Activated CD4-positive, alpha-beta T cell treated with anti-CD3 and anti-CD28 coated beads for 48 hours (primary cell): ENCODE measurements around the gene R3HDML.
A peak's percentile ranks its signal among the peaks of the same experiment; 100 is the strongest.

Experiments
- DNase-seq: peaks from one replicate; pipeline ENCODE4 v3.0.0-alpha.2; 2020

The R3HDML gene

GRCh38 chr20:44367746-44368145 lies 30.9 kb downstream of the R3HDML start:
- no peak for DNase-seq

DNA sequence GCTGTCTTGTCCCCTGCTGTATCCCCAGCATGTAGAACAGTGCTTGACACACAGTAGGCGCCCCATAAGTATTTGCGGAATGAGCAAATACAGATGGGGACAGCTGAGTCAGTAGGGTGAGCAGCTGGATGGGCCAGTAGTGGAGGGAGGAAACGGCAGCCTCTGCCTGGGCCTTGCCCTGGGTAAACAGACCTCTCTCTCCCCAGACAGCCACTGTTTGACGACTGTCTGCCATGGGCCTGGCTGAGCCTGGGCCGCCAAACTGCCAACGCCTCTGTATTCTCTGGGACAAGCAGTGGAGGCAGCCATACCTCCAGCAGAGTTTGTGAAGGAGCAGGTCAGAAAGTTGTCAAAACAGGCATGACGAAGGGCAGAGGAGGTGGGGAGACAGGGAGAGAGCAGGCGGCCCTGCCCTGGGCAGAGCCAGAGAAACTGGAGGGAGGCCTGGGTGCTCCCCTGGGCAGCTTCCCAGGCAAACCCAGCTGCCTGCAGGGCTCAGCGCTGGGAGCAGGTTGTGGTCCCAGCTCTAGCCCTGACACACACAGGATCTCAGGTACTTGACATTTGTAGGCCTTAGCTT lies 33.9 kb downstream of the R3HDML start:
- DNase-seq = no peak

DNA sequence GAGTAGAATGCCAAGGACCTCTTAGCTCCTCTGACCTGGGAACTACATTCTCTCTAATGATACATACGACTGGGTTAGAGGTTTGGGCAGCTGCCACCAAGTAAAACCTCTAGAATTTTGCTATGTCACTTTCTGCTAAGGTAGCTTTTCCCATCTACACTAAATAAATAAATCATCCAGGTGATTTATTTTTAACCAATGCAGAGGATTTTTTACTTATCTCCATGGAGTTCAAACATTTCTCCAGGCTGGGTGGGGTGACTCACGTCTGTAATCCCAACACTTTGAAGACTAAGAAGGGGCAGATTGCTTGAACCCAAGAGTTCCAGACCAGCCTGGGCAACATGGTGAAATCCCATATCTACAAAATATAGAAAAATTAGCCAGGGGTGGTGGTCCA lies 45.8 kb downstream of the R3HDML start:
- no peak for DNase-seq

DNA sequence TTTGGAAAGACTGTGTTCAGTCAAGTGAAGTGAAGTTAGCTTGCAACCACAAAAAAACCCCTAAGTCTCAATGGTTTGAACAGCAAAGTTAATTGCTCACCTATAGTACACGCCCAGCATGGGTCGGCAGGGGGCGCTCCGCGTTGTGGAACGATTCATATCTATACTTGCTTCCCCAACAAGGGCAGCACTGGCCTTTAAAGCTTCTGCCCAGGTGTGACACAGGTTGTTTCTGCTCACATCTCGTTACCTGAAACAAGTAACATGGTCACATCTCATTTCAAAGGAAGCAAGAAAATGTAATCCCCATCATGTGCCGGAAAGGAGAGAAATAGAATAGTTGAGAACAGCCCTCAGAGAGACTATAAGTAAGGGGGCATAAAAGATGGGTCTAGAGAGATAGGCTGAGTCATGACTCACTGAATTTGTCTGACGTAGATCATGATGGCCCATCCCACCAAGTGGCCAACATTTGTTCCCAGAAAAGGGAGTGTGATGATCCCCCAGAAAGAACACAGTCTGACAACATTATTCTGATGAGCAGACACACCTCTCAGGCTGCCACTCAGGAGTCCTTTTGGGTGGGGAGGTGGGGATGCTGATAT lies 47.7 kb downstream of the R3HDML start:
- peak; percentile 91 for DNase-seq

GRCh38 chr20:44388466-44389023 lies 51.7 kb downstream of the R3HDML start:
- DNase-seq = peak; percentile 88

DNA sequence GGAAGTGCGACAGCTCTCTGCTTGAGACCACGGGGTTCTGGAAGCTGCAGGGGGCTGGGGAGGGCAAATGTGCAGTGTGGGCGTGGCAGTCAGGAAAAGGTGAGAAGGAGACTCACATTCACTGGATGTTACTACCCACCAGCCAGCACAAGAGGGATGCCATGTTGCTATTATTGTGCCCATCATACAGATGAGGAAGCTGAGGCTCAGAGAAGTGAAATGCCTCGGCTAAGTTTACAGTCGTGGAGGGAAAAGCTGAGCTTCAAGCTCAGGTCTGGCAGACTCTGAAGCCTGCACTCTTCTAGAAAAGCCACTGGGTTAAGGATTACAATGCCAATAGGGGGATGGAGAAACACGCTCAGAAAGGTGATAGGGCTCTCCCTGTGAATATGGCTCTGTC lies 53.0 kb downstream of the R3HDML start:
- no peak for DNase-seq

DNA sequence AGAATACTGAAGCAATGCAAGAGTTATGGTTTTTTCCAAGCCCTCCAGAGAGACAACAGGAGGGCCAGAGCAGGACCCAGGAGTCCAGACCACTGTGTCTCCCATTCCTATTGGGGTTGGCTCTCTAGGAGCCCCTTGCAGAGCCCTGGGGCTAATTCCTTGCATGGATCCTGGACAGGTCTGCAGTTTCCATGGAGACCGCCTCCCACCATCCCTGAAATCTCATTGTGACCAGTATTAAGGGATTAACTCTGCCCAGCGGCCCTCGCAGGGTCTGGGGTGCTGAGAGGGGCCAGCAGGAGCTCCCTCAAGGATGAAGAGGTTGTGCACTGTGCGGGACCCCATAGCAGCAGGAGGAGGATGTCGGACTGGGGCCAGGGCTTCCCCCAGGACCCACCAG lies 53.4 kb downstream of the R3HDML start:
- no peak for DNase-seq

DNA sequence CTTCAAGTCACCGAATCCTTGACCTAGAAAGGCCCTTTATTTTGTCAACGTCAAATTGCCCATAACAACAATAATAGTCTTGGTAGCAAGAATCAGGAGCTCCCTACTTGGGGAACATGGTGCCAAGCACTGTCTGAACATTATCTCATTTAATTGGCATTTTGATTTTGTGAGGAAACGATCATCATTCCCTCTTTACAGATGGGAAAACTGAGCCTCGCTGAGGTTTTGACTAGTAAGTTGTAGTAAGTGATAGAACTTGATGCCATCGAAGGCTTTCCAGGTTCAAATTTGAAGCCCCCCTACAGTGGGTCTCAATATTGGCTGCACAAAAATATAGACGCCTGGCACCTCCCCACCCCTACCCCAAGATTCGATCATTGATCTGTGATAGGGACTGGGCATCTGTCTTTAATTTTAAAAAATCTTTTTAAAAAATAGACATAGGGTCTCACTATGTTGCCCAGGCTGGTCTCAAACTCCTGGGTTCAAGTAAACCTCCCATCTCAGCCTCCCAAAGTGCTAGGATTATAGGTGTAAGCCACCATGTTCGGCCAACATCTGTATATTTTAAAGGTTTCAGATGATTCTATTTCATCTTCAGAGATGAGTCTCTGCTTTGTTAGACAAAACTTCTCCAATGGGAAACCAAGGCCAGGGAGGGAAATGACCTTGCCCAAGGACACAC lies 55.4 kb downstream of the R3HDML start:
- no peak for DNase-seq

DNA sequence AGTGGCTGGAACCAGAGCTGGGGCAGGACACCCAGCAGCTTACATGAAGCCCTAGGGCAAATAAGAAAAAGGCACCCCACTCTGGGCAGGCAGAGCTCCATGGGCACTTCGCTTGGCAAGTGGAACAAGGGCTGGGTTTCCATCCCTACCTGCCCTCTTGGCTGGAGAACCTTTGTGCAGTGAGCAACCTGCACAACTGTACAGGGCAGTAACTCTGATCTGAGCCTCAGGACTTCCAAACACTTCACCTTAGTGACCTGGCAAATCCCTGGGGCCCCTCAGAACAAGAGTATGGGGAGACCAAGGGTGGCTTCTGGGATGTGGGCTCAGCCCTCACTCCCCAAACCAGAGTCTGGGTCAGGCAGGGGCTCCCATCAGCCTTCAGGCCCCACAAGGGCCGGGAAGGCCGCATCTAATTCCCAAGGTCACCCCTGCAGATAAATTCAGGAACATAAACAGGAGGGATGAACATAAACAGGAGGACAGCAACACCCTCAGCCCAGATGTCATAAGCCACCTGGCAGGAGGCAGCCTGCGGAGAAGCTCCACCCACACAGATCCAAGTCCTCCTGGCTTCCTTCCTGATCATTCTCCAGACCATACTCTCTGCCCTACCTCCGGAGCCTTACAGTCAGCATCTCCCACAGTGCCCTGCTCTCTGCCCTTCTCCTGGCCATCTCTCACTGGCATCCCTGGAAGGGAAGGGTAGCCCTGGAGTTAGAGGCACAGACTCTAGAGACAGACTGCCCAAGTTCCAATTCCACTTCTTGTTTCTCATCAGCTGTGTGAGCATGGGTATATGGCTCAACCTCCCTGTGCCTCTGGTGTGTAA lies 56.1 kb downstream of the R3HDML start:
- DNase-seq = no peak

- no peak for DNase-seq
Observed at GRCh38 chr20:44393608-44394451, 57.0 kb downstream of the R3HDML start.

- no peak for DNase-seq
Observed at GRCh38 chr20:44394452-44394701, 57.5 kb downstream of the R3HDML start.

GRCh38 chr20:44394702-44395460 lies 58.0 kb downstream of the R3HDML start:
- no peak for DNase-seq

DNA sequence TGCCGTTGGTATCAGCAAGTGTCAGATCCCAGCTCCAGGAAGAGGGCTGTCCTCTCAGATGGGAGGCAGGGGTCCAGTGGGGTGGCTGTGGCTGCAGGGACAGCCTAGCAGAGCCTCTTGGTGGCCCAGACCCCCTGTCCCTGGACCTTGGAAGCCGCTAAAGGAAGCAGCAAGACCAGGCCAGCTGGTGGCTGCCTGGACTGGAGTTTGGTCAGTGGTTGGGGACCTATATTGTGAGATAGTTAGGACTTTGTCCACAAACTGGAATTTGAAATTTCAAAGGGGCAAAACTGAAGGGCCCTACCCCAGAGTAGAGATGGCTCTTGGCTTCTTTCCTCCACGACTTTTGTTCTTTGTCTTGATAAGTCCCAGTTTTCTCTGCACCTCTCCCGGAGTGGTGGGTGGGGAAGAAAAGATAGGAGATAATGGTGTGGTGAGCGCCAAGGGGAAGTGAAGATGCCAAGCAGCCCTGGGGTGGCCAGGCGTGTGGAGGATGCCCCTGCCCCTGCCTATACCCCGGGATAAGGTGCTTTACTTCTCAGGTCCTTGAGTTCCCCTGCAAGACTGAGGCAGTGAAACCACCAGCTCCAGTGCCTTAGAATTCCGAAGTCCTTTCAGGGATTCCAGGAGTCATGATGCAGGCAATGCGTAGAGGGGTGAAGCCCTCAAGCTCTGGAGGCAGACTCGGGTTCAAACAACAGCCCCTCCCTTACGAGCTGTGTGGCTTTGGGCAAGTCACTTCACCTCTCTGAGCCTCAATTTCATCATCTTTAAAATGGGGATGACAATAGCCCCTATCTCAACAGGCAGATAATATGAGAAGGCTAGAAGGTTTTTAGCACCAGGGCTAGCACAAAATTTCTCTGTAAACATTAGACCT lies 58.9 kb downstream of the R3HDML start:
- no peak for DNase-seq

DNA sequence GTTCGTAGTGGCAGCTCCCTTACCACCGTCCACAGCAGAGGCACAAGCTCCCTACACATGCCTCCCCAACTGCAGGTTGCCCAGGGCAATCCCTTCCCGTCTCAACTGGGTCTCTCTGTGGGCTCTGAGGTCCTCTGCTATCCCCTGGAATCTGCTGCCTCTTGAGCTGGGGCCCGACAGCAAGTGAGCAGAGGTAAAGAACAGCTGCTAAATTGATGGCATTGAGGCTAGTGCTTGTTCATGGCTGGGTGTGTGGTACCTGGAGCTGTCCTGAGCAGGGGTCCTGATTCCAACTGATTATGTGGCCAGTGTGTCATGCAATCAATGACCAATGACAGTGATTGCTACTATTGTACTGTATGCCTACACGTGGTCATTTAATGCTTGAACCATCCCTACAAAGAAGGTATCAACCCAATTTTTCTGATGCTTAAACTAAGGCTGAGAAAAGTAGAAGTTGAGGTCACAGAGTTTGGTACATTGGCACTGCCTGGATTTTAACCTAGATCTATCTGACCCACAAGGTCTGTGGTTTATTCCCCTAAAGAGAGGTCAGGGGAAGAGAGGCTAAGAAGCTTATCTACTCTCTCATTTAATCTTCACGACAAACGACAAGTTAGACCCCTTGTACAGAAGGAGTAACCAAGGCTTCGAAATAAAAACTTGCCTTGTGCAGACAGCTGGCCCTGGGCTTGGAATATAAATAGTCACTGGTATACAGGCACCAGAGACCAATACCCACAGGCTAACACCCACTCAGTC lies 59.7 kb downstream of the R3HDML start:
- no peak for DNase-seq

GRCh38 chr20:44398335-44398734 lies 61.5 kb downstream of the R3HDML start:
- DNase-seq = no peak

DNA sequence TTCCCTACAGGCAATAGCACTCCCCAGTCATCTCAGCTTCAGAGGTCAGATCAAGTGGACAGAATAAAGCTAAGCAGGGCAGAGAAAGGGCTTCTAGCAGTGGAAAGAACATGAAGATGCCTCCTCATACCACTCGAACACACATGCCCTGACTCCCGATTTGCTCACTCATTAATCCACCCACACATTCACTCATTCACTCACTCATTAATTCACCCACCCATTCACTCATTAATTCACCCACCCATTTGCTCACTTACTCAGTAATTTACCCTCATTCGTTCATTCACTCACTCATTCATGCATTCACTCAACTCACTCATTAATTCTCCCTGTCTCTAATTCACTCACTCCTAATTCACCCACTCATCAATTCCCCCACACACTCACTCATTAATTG lies 62.6 kb downstream of the R3HDML start:
- DNase-seq = no peak

- no peak for DNase-seq
Observed at GRCh38 chr20:44400671-44400969, 63.8 kb downstream of the R3HDML start.
